Measurements from ENCODE around the gene PUM1. TPM values are rescaled to one million over a fixed set of nuclear protein-coding genes. Genes with fewer than 3 reads are reported as not detected.

PUM1 gene

DNA sequence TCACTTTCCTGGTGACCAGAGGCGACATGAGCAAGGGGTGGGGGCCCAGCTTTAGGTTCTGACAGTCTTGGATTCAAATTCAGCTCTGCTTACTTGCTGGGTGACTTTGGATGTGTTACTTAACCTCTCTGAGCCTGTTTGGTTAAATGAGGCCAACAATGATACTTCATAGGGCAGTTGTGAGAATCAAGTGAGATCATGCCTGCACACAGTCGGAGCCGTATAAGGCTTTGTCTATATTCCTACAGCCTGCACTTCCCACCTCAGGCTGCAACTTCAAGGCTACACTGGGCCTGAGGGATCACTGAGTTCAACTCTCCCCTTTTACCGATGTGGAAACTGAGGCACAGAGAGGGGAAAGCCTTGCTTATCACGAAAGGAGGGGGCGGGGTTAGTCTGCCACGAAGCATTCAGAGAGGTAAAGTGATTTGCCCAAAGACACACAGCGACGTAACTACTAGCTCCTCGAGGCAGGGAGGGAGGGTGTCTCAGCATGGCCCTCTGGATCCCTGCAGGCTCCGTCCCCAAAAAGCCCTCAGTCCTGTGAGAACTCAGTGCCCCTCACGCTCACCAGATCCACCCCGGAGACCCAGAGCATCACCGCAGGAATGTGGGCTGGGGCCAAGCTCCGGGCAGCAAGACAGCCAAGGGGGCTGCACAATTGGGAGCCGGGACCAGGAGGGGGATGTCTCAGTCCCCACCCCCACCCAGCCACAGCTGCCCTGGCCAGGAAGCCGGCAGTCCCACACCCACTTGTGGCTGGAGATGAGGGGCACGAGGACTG is 181.9 kb downstream of the PUM1 start:
- Histone ChIP-seq H3K9me3 (replicated peaks in 1 of 2; ENCODE audit: control insufficient read depth in 2 of 2, insufficient read depth in 1 of 2, low read depth in 1 of 2, low read length in 2 of 2) (no peaks in the 10 kb centered on the region), H2BK15ac (ENCODE audit: low read length) (no peak overlapping the region), H2AK5ac (ENCODE audit: low read depth, low read length) (peak overlapping the region; percentile 58), H4K8ac (ENCODE audit: low read depth, low read length) (no peak overlapping the region), H3K79me1 (ENCODE audit: low read depth, low read length) (peaks cover 8% of the 10 kb centered on the region), H3K18ac (ENCODE audit: low read length) (peak overlapping the region; percentile 49), H2BK120ac (ENCODE audit: low read depth, low read length) (no peak overlapping the region), H3K36me3 (replicated peaks in 1 of 2; ENCODE audit: control insufficient read depth in 2 of 2, insufficient read depth in 2 of 2, low read length in 2 of 2) (peaks cover under 1 to 10% of the 10 kb centered on the region in 2 donors), H4K91ac (ENCODE audit: low read depth, low read length, poor library complexity) (no peak overlapping the region), H3K9ac (ENCODE audit: low read depth, low read length, poor library complexity) (no peak overlapping the region), H3K14ac (ENCODE audit: low read length) (no peak overlapping the region), H3K4me2 (ENCODE audit: insufficient read depth, low read length, poor library complexity, severe bottlenecking) (no peak overlapping the region), H2AFZ (ENCODE audit: low read length) (no peak overlapping the region), H3K27me3 (ENCODE audit: control insufficient read depth in 3 of 3, insufficient read depth in 3 of 3, low read depth in 1 of 3, low read length in 3 of 3) (no peaks in the 10 kb centered on the region), H3K4me3 (ENCODE audit: low read length in 2 of 2) (no peak overlapping the region), H2BK12ac (ENCODE audit: low read length) (no peak overlapping the region), H3K4me1 (ENCODE audit: control insufficient read depth in 2 of 2, insufficient read depth in 1 of 2, low read depth in 1 of 2, low read length in 2 of 2) (peaks cover 31 to 34% of the 10 kb centered on the region in 2 donors), H3K23ac (ENCODE audit: low read depth, low read length, poor library complexity) (no peak overlapping the region), H3K27ac (replicated peaks; ENCODE audit: low read length) (no peak overlapping the region), H3K4ac (ENCODE audit: low read length) (no peak overlapping the region), H2BK5ac (ENCODE audit: low read length) (no peak overlapping the region)
- DNase-seq (ENCODE audit: low spot score): no peak
- no CpG with 5 or more reads among the region's 18 CpGs for WGBS, 2 donors (ENCODE audit: extremely low coverage in 2 of 2, insufficient read length in 2 of 2, insufficient replicate concordance in 1 of 2)

DNA sequence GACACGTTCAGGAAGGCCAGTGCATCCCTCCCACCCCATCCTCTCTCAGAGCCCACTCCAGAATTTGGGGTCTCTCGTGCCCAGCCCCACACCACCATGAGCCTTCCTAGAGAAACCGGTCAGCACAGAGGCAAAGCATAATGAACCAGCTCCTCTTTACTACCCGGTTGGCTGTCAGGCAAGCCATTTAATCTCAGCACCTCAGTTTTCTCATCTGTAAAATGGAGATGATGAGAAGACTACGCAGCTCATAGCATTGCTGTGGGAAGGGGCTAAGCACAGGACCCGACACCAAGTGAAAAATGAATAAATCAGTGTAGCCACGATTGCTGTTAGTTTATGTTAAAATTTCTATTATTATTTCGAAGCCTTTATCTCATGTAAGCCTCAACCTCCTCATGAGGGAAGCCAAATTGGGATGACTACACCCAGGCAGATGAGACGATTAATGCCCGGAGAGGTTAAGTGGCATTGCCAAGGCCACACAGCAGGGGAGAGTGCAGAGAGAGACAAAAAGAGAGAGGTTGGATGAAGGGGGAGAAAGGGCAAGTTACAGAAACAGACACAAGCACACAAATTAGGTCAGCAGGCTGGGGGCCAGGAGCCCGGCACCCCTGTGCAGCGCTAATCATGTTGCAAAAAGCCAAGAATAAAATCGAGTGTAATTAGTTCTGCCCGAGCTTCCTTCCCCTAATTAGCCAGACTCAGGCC is 182.7 kb downstream of the PUM1 start:
- Histone ChIP-seq H3K14ac (ENCODE audit: low read length) (no peak overlapping the region), H2AK5ac (ENCODE audit: low read depth, low read length) (no peak overlapping the region), H2AFZ (ENCODE audit: low read length) (no peak overlapping the region), H2BK12ac (ENCODE audit: low read length) (no peak overlapping the region), H4K8ac (ENCODE audit: low read depth, low read length) (no peak overlapping the region), H3K9me3 (replicated peaks in 1 of 2; ENCODE audit: control insufficient read depth in 2 of 2, insufficient read depth in 1 of 2, low read depth in 1 of 2, low read length in 2 of 2) (no peaks in the 10 kb centered on the region), H3K79me1 (ENCODE audit: low read depth, low read length) (peaks cover 8% of the 10 kb centered on the region), H3K36me3 (replicated peaks in 1 of 2; ENCODE audit: control insufficient read depth in 2 of 2, insufficient read depth in 2 of 2, low read length in 2 of 2) (peaks cover 2 to 16% of the 10 kb centered on the region in 2 donors), H2BK120ac (ENCODE audit: low read depth, low read length) (no peak overlapping the region), H4K91ac (ENCODE audit: low read depth, low read length, poor library complexity) (no peak overlapping the region), H3K18ac (ENCODE audit: low read length) (no peak overlapping the region), H3K4me1 (ENCODE audit: control insufficient read depth in 2 of 2, insufficient read depth in 1 of 2, low read depth in 1 of 2, low read length in 2 of 2) (peaks cover 24 to 26% of the 10 kb centered on the region in 2 donors), H2BK5ac (ENCODE audit: low read length) (no peak overlapping the region), H3K4ac (ENCODE audit: low read length) (no peak overlapping the region), H3K9ac (ENCODE audit: low read depth, low read length, poor library complexity) (no peak overlapping the region), H3K4me3 (ENCODE audit: low read length in 2 of 2) (no peak overlapping the region), H2BK15ac (ENCODE audit: low read length) (no peak overlapping the region), H3K23ac (ENCODE audit: low read depth, low read length, poor library complexity) (no peak overlapping the region), H3K27me3 (ENCODE audit: control insufficient read depth in 3 of 3, insufficient read depth in 3 of 3, low read depth in 1 of 3, low read length in 3 of 3) (no peaks in the 10 kb centered on the region), H3K4me2 (ENCODE audit: insufficient read depth, low read length, poor library complexity, severe bottlenecking) (no peak overlapping the region), H3K27ac (replicated peaks; ENCODE audit: low read length) (no peak overlapping the region)
- no peak for DNase-seq (ENCODE audit: low spot score)
- no CpG with 5 or more reads among the region's 14 CpGs for WGBS, 2 donors (ENCODE audit: extremely low coverage in 2 of 2, insufficient read length in 2 of 2, insufficient replicate concordance in 1 of 2)

Small RNA genes within 50 kb of the gene (small RNA-seq; reads per million reads assigned to genes)
- gene AL356320.1 (ENCODE audit: insufficient read depth) (not detected), gene RN7SL371P (ENCODE audit: insufficient read depth) (not detected)
